HG02885 (cell line): ENCODE data around the gene MECR.
"Not testable (repeated sequence)": the region's sequence is repeated elsewhere in the genome, so short reads cannot be mapped to it uniquely, and the experiment has no call there.

ENCODE experiments used
- ATAC-seq: cut with Tn5 transposase; IDR thresholded peaks from one replicate; pipeline ENCODE4 v1.9.1; 2021; ENCODE audit warnings: mild to moderate bottlenecking; ENCODE audit not compliant: unreplicated experiment, poor library complexity

MECR gene

DNA sequence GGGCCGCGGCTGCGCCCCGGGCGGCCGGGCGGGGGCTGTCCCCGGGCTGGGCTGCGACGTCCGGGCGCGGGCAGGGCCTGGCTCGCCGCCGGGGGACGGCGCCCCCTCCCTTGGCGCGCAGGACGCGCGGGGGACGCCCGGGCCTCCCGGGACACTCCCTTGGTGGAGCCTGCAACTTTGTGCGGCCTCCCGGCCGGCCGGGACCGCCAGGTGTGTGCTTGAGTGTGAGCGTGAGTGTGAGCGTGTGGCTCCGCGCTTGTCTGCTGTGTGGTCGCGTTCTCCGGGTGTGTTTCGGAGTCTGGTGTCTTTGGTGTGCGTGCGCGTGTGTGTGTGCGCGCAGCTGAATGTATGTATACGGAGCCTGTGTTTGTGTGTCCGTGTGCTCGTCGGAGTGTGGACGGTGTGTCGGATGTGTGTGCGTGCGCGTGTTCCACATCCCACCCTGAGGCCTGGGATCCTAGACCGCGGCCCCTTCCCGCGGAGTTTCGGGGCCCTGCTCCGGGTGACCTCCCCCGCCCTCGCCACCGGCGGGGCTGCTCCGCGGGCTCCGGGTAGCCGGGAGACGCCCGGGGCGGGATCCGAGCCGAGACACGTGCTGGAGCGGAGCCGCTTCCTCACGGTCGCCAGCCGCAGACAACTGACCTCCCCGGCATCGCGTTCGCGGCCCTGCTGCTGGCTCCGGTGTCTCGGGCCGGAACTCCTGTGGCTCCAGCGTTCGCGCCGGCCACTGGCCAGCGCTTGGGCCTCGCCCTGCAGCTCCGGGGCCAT lies 7.3 kb upstream of the MECR start:
- no peak for ATAC-seq

DNA sequence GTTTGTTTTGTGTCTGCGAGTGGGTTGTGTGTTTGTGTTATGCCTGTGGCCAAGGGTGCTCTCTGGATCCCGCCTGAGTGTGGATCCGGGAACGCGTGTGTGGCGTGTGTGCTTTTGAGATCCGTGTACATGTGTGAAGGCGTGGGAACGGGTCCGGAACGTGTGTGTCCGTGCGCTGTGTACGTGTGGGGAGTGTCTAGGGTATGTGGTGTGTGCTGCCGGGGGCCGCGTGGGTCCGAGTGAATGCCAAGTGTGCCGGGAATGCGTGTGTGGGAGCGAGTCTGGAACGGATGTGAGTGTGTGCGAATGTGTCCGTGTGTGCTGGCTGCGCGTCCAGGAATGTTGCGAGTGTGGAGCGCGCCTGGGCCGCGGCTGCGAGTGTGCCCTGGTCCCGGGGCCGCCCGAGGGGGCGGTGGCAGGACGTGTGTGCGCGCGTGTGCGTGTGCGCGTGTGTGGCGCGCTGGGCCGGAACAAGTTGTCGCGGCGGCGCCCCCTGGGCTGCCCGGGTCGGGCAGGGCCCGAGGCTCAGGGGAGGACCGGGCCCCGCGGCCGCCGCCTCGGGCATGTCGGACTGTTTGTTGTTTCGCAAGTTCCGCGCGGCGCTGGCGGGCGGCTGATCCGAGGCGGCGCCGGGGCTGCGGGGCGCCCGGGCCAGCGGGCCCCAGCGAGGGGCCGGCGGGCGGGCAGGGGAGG lies 6.5 kb upstream of the MECR start:
- no peak for ATAC-seq

DNA sequence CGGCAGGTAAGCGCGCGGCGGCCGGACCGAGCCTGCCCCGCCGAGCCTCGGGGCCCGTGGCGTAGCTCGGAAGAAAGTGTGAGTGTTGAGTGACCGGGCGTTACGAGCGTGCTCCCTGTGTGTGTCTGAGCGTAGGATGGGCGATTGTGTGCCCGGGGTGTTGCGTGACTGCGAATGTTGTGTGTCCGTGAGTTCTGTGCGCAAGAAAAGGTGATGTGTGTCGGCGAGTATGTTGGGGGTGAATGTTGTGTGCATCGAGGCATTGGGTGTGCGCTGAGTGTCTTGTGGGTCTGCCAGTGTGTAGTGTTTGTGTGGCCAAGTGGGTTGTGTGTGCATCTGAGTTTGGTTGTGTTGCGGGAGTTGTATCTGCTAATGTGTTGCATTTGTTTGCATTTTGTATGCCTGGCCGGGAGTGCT lies 6.0 kb upstream of the MECR start:
- ATAC-seq = no peak

- ATAC-seq = peak; percentile 79
Measured at GRCh38 chr1:29235955-29236711, 5.4 kb upstream of the MECR start, which contains the start of gene PTPRU. TSS of gene PTPRU (plus strand) at chr1:29236522. CDS start at chr1:29236645, 123 bp downstream.

DNA sequence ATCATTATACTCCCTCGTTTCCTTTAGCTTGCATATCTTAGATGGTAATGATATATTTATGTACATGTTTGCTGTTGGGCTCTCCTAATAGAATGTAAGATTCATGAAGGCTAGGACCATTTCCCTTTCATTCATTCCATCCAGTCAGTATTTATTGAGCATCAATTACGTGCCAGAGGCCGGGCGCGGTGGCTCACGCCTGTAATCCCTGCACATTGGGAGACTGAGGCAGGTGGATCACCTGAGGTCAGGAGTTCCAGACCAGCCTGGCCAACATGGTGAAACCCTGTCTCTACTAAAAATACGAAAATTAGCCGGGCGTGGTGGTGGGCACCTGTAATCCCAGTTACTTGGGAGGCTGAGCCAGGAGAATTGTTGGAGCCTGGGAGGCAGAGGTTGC lies 4.1 kb upstream of the MECR start:
- not testable (repeated sequence) for ATAC-seq

DNA sequence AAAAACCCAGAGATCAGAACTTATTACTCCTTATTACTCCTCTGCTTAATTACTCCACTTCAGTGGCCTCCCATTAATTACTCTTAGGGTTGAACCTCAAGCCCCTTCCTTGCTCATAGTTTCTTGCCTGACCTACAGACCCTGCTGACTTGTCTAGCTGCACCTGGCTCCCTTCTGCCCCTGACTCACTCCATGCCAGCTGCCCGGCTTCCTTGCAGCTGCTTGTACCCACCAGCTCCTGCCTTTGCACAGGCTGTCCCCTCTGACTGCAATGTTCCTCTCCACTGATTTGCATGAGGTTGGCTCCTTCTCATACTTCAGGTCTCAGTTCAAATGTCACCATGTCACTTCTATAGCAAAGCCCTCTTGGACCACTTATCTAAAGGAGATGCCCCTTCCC lies 3.7 kb upstream of the MECR start:
- no peak for ATAC-seq

GRCh38 chr1:29233693-29234092 lies 3.0 kb upstream of the MECR start:
- ATAC-seq = no peak

- no peak for ATAC-seq
Measured at GRCh38 chr1:29232387-29232786, 1.7 kb upstream of the MECR start.

DNA sequence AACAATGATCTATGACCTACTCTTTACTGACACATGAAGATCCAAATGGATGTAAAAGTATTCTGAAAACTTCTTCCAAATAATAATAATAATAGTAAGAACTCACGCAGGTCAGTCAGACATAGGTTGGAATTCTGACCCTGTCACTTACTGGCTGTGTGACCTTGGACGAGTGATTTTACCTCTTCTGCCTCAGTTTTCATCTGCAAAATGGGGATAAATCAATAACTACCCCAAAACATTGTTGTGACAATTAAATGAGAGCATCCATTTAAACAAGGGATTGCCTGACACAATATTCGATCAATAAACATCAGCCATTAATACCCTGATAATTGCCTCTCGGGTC lies 556 bp downstream of the MECR start:
- ATAC-seq = no peak

DNA sequence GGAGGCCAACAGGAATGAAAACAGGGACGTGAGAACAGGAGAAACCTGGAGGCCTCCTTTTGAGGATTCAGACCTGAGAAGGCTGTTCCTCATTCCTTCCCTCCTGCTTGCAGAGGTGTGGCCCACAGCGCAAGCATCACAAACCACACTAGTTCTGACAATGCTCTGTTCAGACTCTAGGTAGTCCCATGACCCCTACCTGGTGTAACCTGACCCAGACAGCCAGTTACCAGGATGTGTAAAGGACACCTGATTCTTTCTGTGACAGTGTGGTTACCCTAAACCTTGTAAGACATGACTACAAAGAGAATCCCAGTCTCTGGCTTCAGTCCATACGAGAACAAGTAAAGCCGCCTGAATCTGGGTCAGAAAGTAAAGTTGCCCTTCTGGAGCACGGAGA lies 3.2 kb downstream of the MECR start:
- no peak for ATAC-seq

DNA sequence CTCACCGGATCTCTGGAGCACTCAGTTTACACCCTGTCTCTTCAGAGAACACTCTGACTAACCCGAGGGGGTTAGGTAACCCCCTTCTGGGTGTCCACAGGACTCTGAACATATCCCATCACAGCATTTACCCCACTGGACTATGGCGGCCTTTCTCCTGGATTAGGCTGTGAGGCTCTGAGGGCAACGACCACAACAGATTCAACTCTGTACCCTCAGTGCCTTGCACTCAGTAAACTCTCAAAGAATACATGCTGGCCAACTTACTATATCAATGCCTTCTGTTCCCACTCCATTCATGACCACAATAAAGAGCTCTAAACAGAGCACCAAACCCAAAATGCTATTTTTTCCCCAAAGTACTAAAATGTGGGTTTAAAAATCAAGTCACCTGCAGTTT lies 5.4 kb downstream of the MECR start:
- ATAC-seq = no peak

DNA sequence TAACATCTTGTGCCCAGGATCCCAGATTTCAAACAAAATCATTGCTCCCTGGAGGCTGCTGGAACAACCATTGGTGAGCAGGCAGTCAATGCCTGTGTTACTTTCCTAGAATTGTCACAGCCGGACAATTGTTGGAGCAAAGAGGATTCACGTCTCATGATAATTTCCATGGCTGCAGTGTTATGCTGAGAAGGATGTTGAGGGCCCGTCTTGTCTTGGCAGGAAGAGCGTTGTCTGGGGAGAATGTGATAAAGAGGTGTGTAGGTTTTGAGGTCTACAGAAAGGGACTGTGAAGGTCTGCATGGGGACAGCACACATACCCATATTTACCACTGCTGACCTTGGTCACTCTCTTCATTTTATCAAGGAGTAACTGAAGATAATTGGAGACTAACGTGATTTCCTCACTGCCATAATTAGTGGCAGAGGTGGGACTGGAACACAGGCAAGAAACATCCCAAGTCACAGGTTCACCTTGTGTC lies 6.3 kb downstream of the MECR start:
- ATAC-seq = no peak

DNA sequence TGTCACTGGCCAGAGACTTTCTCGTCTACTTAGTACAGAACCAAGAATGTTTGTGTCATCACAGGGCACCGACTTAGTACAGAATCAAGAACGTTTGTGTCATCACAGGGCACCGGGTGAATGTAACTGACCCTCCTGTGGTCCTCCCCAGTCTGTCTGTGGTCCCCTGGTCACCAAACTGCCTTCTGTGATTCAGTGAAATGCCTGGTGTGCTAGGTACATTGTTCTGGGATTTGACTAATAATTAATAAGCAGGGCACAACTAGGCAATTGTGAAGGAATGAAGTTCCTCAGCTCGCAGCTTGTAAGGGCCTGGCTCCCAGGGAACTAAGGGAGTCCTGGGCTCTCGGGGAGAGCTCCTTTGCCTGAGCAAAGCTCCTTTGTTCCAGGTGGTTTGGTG lies 7.2 kb downstream of the MECR start:
- ATAC-seq = no peak

DNA sequence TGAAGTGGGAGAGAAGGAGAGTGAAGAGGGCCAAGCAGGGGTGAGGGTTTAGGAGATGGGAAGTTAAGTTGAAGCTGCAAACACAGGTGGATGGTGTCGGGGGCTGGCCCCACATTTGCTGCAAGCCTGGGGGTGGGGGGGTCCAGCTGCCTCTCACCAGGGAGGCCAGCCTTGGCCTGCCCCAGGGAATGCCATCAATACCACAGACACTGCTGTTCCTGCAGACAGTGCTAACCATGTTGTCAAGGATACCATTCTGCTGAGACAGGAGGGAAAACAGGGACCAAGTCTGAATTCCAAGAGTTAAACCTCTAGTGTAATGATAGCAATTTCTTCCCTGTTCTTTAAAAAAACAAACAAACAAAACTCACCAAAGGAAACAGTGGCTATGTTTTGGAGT lies 8.0 kb downstream of the MECR start:
- no peak for ATAC-seq

- not testable (repeated sequence) for ATAC-seq
Measured at GRCh38 chr1:29222260-29222659, 8.5 kb downstream of the MECR start.

DNA sequence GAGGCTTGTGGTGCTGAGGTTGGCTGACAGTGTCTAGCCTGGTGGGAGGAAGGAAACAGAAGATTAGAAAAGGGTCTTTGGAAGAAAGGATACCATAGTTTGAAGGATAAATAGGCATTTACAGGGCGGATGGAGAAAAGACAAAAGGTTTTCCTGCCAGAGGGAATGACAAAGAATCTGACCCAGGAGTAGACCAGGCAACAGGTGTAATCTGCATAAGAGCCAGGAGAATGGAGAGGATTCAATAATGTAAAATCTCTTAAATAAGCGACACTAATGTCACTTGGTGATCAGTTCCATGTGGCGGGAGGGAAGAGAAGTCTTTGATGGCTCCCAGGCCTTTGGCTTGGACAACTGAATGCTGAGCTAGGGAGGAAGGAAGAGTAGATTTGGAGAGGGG lies 9.4 kb downstream of the MECR start:
- no peak for ATAC-seq

DNA sequence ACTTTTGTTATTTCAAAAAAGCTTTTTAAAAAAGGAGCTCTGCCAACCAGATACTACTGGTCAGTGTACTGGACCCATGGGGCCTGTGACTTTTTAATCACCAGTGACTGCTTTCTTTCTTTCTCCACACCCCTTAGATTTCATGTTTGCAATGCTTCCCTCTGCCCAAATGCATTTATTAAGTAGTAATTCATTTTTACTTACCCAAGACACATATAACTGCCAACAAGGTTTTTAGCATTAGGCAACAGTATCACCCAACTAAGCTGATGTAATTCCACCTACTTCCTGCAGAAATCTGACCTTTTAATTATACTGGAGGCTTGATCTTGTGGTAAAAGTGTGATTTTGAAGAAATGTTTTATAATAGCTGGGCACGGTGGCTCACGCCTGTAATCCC lies 12.5 kb downstream of the MECR start:
- no peak for ATAC-seq

- ATAC-seq = no peak
Measured at GRCh38 chr1:29217633-29218032, 13.1 kb downstream of the MECR start.

DNA sequence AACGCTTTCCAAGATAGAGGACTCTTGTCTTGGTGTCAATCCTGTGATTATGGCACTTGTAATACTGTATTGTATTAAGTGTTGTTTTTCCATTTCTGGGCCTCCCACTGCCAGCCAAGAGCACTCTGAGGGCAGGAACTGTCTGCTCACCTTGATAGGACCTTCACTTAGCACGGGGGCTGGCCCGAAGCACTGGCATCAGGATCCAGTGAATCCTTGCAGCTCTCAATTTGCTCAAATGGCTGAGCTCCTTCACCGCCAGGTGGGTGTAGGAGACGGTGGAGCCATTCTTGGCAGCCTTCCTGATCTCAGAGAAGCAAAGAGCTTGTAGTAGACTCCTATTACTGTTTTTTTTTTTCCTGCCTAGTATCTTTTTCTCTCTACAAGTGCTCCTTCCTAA lies 17.7 kb downstream of the MECR start:
- no peak for ATAC-seq

DNA sequence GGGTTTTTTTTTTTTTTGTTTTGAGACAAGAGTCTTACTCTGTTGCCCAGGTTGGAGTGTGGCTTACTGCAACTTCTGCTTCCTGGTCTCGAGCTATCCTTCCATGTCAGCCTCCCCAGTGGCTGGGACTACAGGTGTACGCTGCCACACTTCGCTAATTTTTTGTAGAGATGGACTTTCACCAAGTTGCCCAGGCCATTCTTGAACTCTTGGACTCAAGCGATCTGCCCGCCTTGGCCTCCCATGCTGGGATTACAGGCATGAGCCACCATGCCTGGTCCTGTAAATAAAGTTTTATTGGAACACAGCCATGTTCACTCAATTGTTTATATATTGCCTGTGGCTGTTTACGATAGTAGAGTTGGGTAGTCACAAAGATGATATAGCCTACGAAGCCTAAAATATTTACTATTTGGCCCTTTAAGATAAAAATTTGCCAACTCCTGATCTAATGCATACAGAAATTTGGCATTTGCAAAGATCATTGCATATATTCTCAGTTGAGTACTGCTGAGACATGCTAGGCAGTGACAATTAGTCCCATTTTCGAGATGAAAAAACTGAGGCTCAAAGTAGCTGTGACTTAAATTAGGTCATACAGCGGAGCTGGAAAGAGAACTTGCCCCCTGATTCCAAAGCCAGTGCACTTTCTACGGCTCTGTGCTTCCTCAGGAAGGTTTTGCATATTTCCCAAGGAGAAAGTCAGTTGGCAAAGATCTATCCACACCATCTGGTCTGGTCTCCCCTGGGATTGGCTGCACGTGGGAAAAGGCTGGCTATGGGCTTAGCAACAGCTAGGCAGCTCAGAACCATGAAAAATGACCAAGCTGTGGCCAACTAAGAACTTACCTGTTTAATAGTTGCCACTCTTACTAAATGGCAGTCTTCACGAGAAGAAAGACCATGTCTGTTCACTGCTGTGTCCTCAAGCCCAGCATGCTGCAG lies 19.4 kb downstream of the MECR start:
- no peak for ATAC-seq
